Panc1 (cell line): ENCODE data around the gene CLECL1. TPM values are rescaled to one million over a fixed set of nuclear protein-coding genes. Genes with fewer than 3 reads are reported as not detected.

ENCODE experiments used
- ATAC-seq: fragments of 200-7000 bp; cut with Tn5 transposase; 2 replicates; pipeline ENCODE4 v1.9.1; 2020; ENCODE audit warnings: mild to moderate bottlenecking, moderate library complexity
- BruUV-seq: library from RNA; stranded (reverse); fragments of 400-500 nt; replicated peaks from 2 replicates; lab custom pipeline; 2021; lab: Mats Ljungman, UMichigan
- CTCF ChIA-PET: fragments of 300-600 bp; sonication (Branson Sonifier 250); formaldehyde crosslinking; loops from one replicate; lab custom pipeline; 2022; ENCODE audit warnings: antibody characterized with exemption; lab: Charles Lee
- POLR2A ChIA-PET: fragments of 300-600 bp; sonication (Branson Sonifier 250); formaldehyde crosslinking; loops from one replicate; lab custom pipeline; 2022; ENCODE audit warnings: antibody characterized with exemption; lab: Charles Lee
- DNase-seq: peaks from one replicate; pipeline ENCODE4 v3.0.0-alpha.2; 2010; ENCODE audit warnings: low read depth, low spot score
- H3K27ac ChIP-seq: 2 replicates; pipeline ENCODE4 v1.5.1; 2011; ENCODE audit warnings: mild to moderate bottlenecking, low read length, inconsistent platforms
- H3K27me3 ChIP-seq: fragments of 200-500 bp; sonication (Bioruptor generic); 2 replicates; pipeline ENCODE4 v1.6.0; 2014; ENCODE audit warnings: low read length, inconsistent platforms; ENCODE audit not compliant: control insufficient read depth, insufficient read depth
- H3K36me3 ChIP-seq: fragments of 200-500 bp; sonication (Bioruptor generic); 2 replicates; pipeline ENCODE4 v1.5.1; 2014; ENCODE audit warnings: inconsistent platforms, mild to moderate bottlenecking, low read length, moderate library complexity; ENCODE audit not compliant: control insufficient read depth, insufficient read depth
- H3K4me1 ChIP-seq: 2 replicates; pipeline ENCODE4 v1.5.1; 2011; ENCODE audit warnings: inconsistent platforms, mild to moderate bottlenecking, low read length, moderate library complexity; ENCODE audit not compliant: control insufficient read depth, insufficient read depth
- H3K4me3 ChIP-seq, 2 experiments: 2 replicates each; pipeline ENCODE4 v1.5.1; 2011 to 2012; ENCODE audit warnings: low read depth in 2 of 2, low read length in 2 of 2, mild to moderate bottlenecking in 2 of 2, inconsistent platforms in 1 of 2, moderate library complexity in 1 of 2
- H3K9me3 ChIP-seq: fragments of 200-500 bp; sonication (Bioruptor generic); 2 replicates; pipeline ENCODE4 v1.5.1; 2014; ENCODE audit warnings: low read depth, mild to moderate bottlenecking, inconsistent platforms, low read length, moderate library complexity; ENCODE audit not compliant: control insufficient read depth, insufficient read depth
- POLR2AphosphoS5 ChIP-seq: IDR thresholded peaks from 2 replicates; pipeline ENCODE4 v1.6.1; 2012; ENCODE audit warnings: mild to moderate bottlenecking, low read depth, low read length, moderate library complexity
- SIN3A ChIP-seq: IDR thresholded peaks from 2 replicates; pipeline ENCODE4 v1.6.1; 2012; ENCODE audit warnings: low read depth, mild to moderate bottlenecking, low read length, moderate library complexity, borderline replicate concordance; ENCODE audit not compliant: insufficient read depth
- TCF7L2 ChIP-seq: IDR thresholded peaks from 2 replicates; pipeline ENCODE4 v1.6.1; 2011; ENCODE audit warnings: mild to moderate bottlenecking, low read depth, low read length, inconsistent platforms
- in situ Hi-C: cut with HindIII; loops from 2 replicates; pipeline ENCODE4 v1.10.0; 2016; ENCODE audit warnings: low sequenced_read_pairs, low pct_unique_long_range_greater_than_20kb
- intact Hi-C: fragments of 100-400 bp; cut with micrococcal nuclease; formaldehyde crosslinking; loops from one replicate; pipeline ENCODE4 v1.10.0; 2022; ENCODE audit not compliant: unreplicated experiment
- total RNA-seq: library from RNA; stranded (reverse); gene quantifications from one replicate; pipeline ENCODE4 v1.2.1, GENCODE V29; 2021; ENCODE audit not compliant: unreplicated experiment
- TF ChIP-seq, protein P1 (sequence below), 2 experiments: IDR thresholded peaks; 2 replicates each; pipeline ENCODE4 v1.6.1; 2011 to 2012; ENCODE audit warnings: low read depth in 2 of 2, control low read depth in 1 of 2, low read length in 1 of 2, mild to moderate bottlenecking in 1 of 2, moderate library complexity in 1 of 2; ENCODE audit not compliant: insufficient read depth in 1 of 2
- TF ChIP-seq, protein P2 (sequence below): fragments of 450-650 bp; IDR thresholded peaks from 2 replicates; pipeline ENCODE4 v1.5.1; 2017; ENCODE audit warnings: mild to moderate bottlenecking

Gene CLECL1
- total RNA-seq, 1 experiment from 2014 or later, result not detected

DNA sequence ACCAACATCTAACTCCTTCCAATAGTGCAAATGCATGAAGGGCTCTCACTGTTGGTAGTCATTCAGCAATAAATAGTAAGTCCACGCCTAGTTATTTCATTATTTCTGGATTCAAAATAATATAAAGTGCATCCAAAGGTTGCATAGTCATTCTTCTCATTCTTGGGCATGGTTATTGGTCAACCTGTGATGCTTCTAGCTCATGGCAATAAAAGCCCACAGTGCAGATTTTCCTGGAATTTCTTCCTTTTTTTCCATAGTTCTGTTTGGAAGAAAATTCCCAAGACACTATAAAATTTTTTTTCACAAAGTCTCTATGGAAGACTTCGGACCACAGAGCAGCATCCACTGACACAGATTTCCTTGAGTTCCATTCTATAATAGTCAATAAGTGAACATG is 20.2 kb upstream of the CLECL1 start:
- H3K36me3 ChIP-seq, result no peaks in the 10 kb centered on the region
- no peaks in the 10 kb centered on the region; the same call in 1 of the 2 replicates for H3K4me1 ChIP-seq
- ATAC-seq (no peak), DNase-seq (no peak)
- CTCF ChIA-PET, result no interaction called here
- H3K27ac ChIP-seq, result no peak overlapping the region
- H3K4me3 ChIP-seq, result no peak overlapping the region
- H3K9me3 ChIP-seq, result no peaks in the 10 kb centered on the region
- intact Hi-C loops, result loop anchor here (5.0 to 10.0 kb wide), 2 partner anchors 174 to 262 kb away; partner anchors contain the start of gene CLEC12B
- in situ Hi-C loops, result no loop called here
- no peaks in the 10 kb centered on the region for H3K27me3 ChIP-seq
- TF ChIP-seq, protein P1, sequence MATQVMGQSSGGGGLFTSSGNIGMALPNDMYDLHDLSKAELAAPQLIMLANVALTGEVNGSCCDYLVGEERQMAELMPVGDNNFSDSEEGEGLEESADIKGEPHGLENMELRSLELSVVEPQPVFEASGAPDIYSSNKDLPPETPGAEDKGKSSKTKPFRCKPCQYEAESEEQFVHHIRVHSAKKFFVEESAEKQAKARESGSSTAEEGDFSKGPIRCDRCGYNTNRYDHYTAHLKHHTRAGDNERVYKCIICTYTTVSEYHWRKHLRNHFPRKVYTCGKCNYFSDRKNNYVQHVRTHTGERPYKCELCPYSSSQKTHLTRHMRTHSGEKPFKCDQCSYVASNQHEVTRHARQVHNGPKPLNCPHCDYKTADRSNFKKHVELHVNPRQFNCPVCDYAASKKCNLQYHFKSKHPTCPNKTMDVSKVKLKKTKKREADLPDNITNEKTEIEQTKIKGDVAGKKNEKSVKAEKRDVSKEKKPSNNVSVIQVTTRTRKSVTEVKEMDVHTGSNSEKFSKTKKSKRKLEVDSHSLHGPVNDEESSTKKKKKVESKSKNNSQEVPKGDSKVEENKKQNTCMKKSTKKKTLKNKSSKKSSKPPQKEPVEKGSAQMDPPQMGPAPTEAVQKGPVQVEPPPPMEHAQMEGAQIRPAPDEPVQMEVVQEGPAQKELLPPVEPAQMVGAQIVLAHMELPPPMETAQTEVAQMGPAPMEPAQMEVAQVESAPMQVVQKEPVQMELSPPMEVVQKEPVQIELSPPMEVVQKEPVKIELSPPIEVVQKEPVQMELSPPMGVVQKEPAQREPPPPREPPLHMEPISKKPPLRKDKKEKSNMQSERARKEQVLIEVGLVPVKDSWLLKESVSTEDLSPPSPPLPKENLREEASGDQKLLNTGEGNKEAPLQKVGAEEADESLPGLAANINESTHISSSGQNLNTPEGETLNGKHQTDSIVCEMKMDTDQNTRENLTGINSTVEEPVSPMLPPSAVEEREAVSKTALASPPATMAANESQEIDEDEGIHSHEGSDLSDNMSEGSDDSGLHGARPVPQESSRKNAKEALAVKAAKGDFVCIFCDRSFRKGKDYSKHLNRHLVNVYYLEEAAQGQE (IDR thresholded peaks at IDR 0.05; ENCODE audit: insufficient read depth in 1 of 2, low read depth in 2 of 2, low read length in 1 of 2), result no peak
- TF ChIP-seq SIN3A, result no peak
- no peak for TF ChIP-seq POLR2AphosphoS5
- no peak for TF ChIP-seq TCF7L2
- TF ChIP-seq, protein P2, sequence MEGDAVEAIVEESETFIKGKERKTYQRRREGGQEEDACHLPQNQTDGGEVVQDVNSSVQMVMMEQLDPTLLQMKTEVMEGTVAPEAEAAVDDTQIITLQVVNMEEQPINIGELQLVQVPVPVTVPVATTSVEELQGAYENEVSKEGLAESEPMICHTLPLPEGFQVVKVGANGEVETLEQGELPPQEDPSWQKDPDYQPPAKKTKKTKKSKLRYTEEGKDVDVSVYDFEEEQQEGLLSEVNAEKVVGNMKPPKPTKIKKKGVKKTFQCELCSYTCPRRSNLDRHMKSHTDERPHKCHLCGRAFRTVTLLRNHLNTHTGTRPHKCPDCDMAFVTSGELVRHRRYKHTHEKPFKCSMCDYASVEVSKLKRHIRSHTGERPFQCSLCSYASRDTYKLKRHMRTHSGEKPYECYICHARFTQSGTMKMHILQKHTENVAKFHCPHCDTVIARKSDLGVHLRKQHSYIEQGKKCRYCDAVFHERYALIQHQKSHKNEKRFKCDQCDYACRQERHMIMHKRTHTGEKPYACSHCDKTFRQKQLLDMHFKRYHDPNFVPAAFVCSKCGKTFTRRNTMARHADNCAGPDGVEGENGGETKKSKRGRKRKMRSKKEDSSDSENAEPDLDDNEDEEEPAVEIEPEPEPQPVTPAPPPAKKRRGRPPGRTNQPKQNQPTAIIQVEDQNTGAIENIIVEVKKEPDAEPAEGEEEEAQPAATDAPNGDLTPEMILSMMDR, result no peak
- BruUV-seq, result no TSS peak
- POLR2A ChIA-PET, result no interaction called here

DNA sequence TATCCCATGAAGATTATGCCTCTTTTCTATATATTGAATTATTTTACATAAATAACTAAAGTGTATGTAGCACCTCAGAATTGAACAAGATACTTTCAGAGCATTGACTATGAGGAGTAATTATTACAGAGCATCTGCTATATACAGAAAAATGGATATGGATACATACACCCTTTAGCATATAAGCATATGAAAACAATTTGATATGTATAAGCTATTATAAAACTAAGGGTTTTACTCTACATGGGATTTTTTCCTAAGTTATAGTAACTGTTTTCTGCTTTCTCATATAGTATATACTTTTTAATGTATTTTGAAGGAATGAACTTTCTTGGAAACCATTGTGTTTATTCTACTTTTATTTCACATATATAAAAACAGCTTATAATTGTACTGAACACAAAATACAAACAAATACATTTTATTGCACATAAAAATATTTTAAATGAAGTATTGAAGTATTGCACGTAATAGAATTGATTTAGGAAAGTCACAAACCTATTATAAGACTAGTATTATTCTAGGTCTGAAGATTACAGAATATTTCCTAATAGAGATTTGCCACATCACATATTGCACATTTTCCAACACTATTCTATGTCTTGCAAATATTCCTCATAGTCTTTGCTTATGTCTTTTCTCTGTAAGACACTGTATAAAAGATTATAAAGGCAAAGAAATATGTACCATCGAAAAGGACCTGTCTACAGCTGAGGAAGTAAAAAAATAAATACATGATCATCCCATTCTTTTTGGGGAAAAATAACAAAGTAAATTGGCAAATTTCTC is 19.4 kb upstream of the CLECL1 start:
- ChIA-PET POLR2A (no interaction called here), CTCF (no interaction called here)
- Histone ChIP-seq H3K4me3 (no peak overlapping the region), H3K36me3 (no peaks in the 10 kb centered on the region), H3K9me3 (no peaks in the 10 kb centered on the region), H3K4me1 (no peaks in the 10 kb centered on the region; the same call in 1 of the 2 replicates), H3K27ac (no peak overlapping the region), H3K27me3 (no peaks in the 10 kb centered on the region)
- TF ChIP-seq POLR2AphosphoS5, result no peak
- no peak for TF ChIP-seq TCF7L2
- TF ChIP-seq, protein P1 (IDR thresholded peaks at IDR 0.05; ENCODE audit: insufficient read depth in 1 of 2, low read depth in 2 of 2, low read length in 1 of 2), result no peak
- TF ChIP-seq, protein P2, result no peak
- ATAC-seq, result no peak
- no peak for DNase-seq
- in situ Hi-C loops, result no loop called here
- no TSS peak for BruUV-seq
- intact Hi-C loops, result loop anchor here (5.0 to 10.0 kb wide), 2 partner anchors 175 to 262 kb away; partner anchors contain the start of gene CLEC12B
